ENCODE measurements around the gene ALG1. TPM values are rescaled to one million over a fixed set of nuclear protein-coding genes. Genes with fewer than 3 reads are reported as not detected.
A peak's percentile ranks its signal among the peaks of the same experiment; 100 is the strongest.

The ALG1 gene
- total and polyA plus RNA-seq, 2 of the 13 experiments (the other 11 are each of a cell fraction or from before 2014, with no cell fraction given): 43.3 to 75.6 TPM

GRCh38 chr16:5071681-5072333, at the start of gene ALG1 (continued):
- TF ChIP-seq KIAA2018 (CRISPR knock-in tag; IDR thresholded peaks at IDR 0.05; ENCODE audit: borderline replicate concordance) (peak; percentile 22; the same call in 1 of the 2 replicates), SRF (IDR thresholded peaks at IDR 0.05; ENCODE audit: low read depth, low read length) (no peak), FOXK1 (CRISPR knock-in tag; IDR thresholded peaks at IDR 0.05; ENCODE audit: borderline replicate concordance, low read depth) (peak; percentile 86; the same call in 1 of the 2 replicates), ZNF501 (CRISPR knock-in tag; IDR thresholded peaks at IDR 0.05) (peak; percentile 93), NFE2L2 (IDR thresholded peaks at IDR 0.05; ENCODE audit: low read length) (no peak), XBP1 (CRISPR knock-in tag; IDR thresholded peaks at IDR 0.05) (no peak), ZNF878 (CRISPR knock-in tag; IDR thresholded peaks at IDR 0.05) (0 out of 2 replicates have a peak, but pooled peaks have one; percentile 77), ZNF790 (CRISPR knock-in tag; IDR thresholded peaks at IDR 0.05; ENCODE audit: borderline replicate concordance) (0 out of 2 replicates have a peak, but pooled peaks have one; percentile 48), ZNF777 (CRISPR knock-in tag; IDR thresholded peaks at IDR 0.05) (peak; percentile 58), ZNF24 (IDR thresholded peaks at IDR 0.05) (no peak), CAMTA2 (CRISPR knock-in tag; IDR thresholded peaks at IDR 0.05; ENCODE audit: borderline replicate concordance) (peak; percentile 94), HDAC6 (IDR thresholded peaks at IDR 0.05; ENCODE audit: low read depth, low read length) (no peak), PCBP2 (optimal IDR thresholded peaks at IDR 0.05; ENCODE audit: low read depth, low read length, poor library complexity, severe bottlenecking) (no peak), ZBTB7B (CRISPR knock-in tag; IDR thresholded peaks at IDR 0.05) (peak; percentile 82), ZNF451 (CRISPR knock-in tag; IDR thresholded peaks at IDR 0.05) (peak; percentile 97), SKIL (CRISPR knock-in tag; IDR thresholded peaks at IDR 0.05; ENCODE audit: borderline replicate concordance) (no peak), NR2C2 (CRISPR knock-in tag; IDR thresholded peaks at IDR 0.05; ENCODE audit: borderline replicate concordance) (peak; percentile 41; the same call in 1 of the 2 replicates)
